ENCODE results near the gene MYO1H.

Gene MYO1H

GRCh38 chr12:109475993-109476806 is 128.5 kb downstream of the MYO1H start:
- DNase-seq, result no peak

DNA sequence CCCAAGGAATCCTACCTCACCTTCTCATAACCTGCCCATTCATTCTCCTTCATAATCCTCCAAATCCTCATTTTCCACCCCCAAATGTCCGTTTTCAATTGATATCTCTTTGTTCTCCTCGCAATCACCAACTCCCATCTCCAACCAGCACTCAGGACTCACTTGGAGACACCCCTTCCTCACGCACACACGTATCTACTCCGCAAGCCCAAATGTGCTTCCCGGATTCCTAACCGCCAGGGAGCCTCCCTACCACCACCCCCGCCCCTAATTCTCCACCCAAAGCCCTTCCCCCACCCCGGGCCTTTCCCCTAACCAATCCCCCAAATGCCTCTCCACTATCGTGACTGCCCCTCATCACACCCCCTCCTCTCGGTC is 129.1 kb downstream of the MYO1H start:
- peak; percentile 4 for DNase-seq

GRCh38 chr12:109477185-109477962 is 129.7 kb downstream of the MYO1H start, which contains the start of the genes KCTD10 and UBE3B:
Gene KCTD10, minus strand, starts transcription at chr12:109477300. Its CDS starts 38 bp downstream, at chr12:109477262.
Gene UBE3B, plus strand, starts transcription at chr12:109477634. Its CDS starts 5,918 bp downstream, at chr12:109483552.
- peak; percentile 92 for DNase-seq

- DNase-seq, result no peak
Observed at GRCh38 chr12:109477963-109478315, 130.2 kb downstream of the MYO1H start.

DNA sequence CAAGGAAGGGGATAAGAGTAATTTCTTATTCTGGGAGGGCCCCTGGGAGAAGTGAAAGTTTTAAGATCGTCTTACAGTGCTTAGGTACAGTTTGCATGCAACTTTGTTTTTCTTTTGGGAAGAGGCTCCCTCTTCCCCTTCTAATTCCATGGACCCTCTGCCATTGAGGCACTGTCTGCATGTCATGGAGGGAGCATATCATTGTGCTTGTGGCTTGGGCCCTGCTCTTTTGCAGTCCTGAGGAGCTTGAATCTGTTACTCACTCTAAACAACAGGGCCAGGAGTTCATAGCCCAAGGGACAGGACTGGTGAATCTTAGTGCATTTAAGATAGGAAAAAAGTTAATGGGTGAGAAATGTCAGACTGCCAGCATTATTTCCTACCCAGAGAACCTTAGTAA is 132.1 kb downstream of the MYO1H start:
- DNase-seq, result no peak

DNA sequence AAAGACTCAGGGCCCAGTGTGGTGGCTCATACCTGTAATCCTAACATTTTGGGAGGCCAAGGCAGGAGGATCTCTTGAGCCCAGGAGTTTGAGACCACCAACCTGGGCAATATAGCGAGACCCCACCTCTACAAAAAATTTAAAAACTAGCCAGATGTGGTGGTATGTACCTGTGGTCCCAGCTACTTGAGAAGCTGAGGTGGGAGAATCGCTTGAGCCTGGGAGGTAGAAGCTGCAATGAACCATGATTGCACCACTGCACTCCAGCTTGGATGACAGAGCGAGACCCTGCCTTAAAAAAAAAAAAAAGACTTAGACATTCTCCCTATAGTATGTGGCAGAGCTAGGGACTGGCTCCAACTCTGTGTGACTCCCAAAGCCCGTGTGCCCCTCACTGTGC is 132.7 kb downstream of the MYO1H start:
- no peak for DNase-seq

- DNase-seq, result no peak
Observed at GRCh38 chr12:109481863-109482262, 134.2 kb downstream of the MYO1H start.

GRCh38 chr12:109482491-109482890 is 134.8 kb downstream of the MYO1H start:
- peak; percentile 6 for DNase-seq

- DNase-seq, result no peak
Observed at GRCh38 chr12:109482894-109483293, 135.2 kb downstream of the MYO1H start.

- DNase-seq, result no peak
Observed at GRCh38 chr12:109483346-109483745, 135.6 kb downstream of the MYO1H start.

DNA sequence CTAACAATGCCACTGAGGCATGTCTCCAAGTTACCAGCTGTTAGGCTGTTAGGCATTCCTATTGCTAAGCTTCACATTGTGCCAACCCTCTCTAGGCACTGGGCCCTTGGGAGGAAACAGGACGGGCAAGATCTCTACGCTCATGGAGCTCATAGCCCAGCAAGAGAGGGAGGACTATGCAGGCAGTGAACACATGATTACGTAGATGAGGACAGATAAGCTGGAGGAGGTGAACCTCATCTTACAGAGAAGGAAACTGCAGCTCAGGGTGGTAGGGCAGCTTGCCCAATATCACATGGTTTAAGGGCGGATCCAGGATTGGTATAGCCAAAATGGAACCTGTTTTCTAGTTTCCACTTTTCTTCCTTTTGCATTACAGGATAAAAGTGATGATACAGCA is 137.5 kb downstream of the MYO1H start:
- DNase-seq, result no peak

- DNase-seq, result no peak
Observed at GRCh38 chr12:109487181-109488050, 139.7 kb downstream of the MYO1H start.

DNA sequence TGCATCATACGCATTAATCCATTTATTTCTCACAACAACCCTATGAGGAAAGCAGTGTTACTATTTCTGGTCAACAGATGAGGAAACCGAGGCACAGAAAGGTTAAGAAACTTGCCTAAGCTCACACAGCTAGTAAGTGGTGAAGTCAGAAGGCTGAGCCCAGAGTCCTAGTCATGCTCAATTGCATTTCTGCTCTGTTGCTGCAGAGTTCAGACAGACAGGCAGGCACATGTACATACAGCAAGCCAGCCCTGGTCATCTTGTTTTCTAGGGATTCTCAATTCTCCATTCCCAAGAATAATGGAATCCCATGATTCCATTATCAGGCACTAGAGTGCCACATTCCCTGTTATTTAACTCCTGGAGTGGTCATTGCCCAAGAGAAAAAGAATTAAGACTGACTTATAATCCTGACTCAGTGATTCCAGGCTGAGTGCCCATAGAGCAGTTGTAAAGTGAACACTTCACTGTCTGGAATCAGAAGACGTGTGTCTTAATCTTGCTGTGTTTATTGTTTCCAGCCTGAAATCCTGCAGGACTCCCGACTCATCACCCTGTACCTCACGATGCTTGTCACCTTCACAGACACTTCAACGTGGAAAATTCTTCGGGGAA is 140.5 kb downstream of the MYO1H start:
- no peak for DNase-seq

DNA sequence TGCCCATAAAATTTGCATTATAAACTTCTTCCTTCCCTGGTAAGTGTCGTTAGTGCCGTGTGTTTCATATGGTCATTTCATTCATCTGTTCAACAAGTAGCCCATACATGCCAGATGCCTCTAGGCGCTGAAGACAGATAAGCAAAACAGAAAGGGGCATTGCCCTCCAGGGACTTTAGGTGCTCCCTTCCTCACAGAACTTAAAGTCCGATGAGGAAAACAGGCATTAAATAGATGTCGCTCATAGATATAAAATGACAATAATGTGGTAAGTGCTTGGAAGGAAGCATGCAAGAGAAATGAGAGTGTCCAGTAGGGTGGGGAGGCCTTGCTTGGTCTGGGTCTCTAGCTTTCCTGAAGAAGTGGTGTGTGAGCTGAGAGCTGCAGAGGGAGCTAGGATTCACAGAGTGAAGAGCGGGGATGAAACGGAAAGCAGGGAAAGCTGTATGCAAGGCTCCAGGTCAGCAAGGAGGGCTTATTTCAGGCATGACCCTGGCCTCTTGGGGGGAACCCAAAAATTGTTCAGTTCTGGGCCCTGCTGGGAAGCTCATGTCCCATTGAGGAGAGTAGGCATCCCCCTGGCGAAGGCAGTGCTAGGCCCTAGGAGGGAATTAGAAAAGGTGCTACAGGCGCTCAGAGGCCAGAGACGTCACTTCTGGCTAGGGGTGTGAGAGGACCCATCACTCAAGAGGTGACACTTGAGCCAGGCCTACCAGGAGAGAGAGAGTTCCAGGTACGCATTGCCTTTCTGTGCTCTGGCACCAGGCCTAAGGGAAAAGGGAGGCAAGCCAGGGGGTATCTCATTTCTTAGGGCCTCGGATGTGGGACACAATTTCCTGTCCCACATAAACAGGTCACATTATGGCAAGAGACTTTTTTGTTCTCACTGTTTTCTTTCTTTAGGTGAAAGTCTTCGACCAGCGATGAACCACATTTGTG is 141.6 kb downstream of the MYO1H start:
- no peak for DNase-seq

DNA sequence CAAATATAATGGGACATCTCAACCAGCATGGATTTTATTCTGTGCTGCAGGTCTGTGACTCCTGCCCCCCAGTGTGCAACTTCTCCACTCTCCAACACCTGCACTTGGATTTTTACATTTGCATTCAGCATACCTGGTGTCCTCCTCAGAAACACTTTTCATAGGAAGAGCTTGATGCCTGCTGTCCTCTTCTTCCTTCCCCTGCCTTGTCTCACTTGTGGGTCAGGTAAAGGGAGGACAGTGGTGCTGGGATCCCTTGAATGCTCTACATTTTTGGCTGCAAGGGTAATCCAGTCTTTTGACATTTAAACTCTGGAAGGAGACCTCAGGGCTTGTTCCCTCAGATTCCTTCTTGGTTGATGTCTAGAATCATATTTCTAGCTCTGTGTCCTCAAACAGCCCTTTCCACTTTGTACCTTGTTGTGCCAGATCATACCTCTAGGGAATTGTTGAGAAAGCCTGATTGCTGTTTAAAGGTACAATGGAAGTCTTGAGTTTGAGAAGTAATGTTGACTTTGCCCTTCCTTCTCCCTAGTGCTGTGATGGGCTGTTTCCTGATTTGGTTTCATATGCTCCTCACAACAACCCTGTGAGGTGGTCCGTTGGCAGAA is 142.4 kb downstream of the MYO1H start:
- no peak for DNase-seq

DNA sequence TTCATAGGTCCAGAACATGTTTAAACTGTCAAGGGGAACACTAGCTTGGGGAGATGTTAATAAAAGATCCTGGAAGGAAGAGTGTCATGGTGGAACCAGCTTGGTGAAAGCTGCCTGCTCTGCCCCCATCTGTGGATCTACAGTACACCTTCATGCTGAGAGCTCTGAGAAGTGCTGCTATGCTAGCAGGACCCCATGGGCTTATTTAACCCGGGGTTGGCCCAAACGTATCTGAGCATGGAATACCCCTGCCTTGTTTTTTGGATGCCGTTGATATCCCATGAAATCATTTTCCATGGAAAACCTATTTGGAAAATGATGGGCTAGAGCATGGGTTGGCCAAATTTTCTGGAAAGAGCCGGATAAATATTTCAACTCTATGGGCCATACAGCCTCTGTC is 144.0 kb downstream of the MYO1H start:
- DNase-seq, result no peak

GRCh38 chr12:109492371-109492770 is 144.7 kb downstream of the MYO1H start:
- no peak for DNase-seq

GRCh38 chr12:109493090-109493489 is 145.4 kb downstream of the MYO1H start:
- DNase-seq, result no peak

DNA sequence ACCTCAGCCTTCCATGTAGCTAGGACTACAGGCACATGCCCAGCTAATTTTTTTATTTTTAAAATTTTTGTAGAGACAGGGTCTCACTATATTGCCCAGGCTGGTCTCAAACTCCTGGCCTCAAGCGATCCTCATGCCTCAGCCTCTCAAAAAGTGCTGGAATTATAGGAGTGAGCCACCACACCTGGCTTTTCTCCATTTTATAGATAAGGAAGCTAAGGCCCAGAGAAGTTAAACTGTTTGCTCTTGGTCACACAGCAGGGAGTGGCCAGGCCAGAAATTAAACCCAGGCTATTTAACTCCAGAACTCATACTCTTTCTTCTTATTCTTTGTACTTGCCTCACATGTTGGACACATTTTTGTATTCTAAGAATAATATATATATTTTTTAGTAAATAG is 146.2 kb downstream of the MYO1H start:
- DNase-seq, result no peak

GRCh38 chr12:109494348-109494881 is 146.7 kb downstream of the MYO1H start:
- no peak for DNase-seq

- DNase-seq, result no peak
Observed at GRCh38 chr12:109495012-109495411, 147.3 kb downstream of the MYO1H start.

All from NCI-H345 (cell line).